GM10266 (cell line): ENCODE results near the gene MAP3K9.

Experiments
- DNase-seq: peaks from one replicate; pipeline ENCODE4 v3.0.0; 2012; ENCODE audit errors: extremely low spot score
- CTCF ChIP-seq: IDR thresholded peaks from 2 replicates; pipeline ENCODE4 v1.5.1; 2012; ENCODE audit warnings: mild to moderate bottlenecking, low read depth; ENCODE audit not compliant: control insufficient read depth, insufficient read depth; ENCODE audit errors: missing control alignments

Gene MAP3K9

GRCh38 chr14:70804556-70805162 lies 4.7 kb downstream of the MAP3K9 start:
- peak; percentile 32 for DNase-seq
- no peak for TF ChIP-seq CTCF

DNA sequence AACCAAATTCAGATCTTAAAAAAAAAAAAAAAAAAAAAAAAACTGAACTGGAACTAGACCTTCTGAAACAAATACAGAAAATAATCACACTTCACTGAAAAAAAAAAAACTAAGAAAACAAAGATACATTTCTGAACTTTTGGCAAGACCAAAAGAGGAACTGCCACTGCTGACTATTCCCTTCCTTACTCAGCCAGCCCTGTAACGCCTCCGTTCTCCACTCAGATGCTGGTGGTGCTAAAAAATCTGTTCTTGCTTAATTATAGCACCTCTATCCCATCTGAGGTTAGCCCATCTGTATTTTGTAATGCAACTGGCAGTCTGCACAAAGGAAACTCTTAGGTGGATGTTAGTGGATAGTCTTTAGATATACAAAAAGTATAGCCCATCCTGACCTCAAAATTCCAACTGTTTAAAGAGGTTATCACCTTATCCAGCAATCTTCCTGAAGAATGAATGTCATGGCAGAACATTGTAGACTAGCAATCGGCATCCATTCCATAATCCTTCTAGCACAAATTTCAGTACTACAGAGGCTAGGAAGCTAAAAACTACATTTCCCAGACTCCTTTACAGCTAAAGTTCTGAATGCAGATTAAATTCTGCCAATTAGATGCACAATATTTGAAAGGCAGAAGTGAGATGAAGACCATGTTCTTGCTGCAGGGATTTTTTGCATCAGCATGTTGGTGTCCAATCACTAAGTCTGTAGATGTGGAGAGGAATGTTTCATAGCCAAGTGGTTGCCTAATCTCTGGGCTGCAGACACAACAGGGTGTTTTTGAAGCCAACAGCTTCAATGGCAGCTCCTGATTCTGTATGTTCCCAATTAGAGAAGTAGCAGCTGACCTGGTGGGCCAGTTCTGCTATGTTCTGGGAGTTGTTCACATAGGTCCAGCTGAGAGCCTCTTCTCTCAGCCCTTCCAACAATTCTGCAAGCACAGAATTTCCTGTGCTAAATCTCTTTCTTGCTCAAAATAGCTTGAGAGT lies 5.7 kb downstream of the MAP3K9 start:
- no peak for TF ChIP-seq CTCF
- peak; percentile 69 for DNase-seq

DNA sequence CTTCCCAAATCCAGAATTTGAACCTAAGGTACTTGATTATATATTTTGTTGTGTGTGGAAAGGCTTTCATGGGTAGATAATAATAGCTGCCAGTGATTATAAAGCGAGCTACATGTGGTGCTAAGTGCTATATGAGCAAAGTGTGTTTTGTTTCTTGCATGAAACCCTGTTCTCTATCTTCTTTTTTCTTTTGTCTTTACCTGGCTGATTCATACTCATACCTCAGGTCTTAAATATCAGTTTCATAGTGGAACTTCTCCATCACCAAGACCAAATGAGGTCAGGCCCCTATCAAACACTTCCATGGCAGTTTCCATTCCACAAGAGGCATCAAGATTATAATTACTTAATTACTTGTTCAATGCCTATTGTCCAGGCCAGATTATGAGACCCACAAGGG lies 6.9 kb downstream of the MAP3K9 start:
- DNase-seq = no peak
- TF ChIP-seq CTCF = no peak

DNA sequence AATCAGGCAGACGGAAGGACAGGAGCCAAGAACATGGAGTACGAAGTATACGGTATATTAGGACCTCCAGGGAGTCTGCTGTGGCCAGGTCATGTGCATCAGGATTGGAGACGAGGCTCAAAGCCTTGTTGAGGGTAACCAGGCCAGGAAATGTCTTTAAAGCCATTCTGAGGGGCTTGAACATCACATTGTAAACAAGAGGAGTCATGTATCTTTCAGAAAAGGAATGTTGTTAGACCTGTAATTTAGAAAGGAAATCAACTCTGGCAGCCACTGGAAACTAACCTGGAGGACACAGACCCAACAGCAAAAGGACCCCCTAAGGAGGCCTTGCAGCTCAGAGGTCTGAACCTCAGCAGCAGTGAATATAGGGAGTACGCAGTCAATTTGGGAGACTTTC lies 7.5 kb downstream of the MAP3K9 start:
- TF ChIP-seq CTCF = no peak
- no peak for DNase-seq

- no peak for DNase-seq
Observed at GRCh38 chr14:70796551-70796950, 12.8 kb downstream of the MAP3K9 start.

GRCh38 chr14:70794294-70794693 lies 15.0 kb downstream of the MAP3K9 start:
- DNase-seq = no peak
- no peak for TF ChIP-seq CTCF

More at GRCh38 chr14:70796551-70796950, 12.8 kb downstream of the MAP3K9 start:
- no peak for TF ChIP-seq CTCF

- TF ChIP-seq CTCF = no peak
- DNase-seq = no peak
Observed at GRCh38 chr14:70793637-70794036, 15.7 kb downstream of the MAP3K9 start.
